Pulmonary artery endothelial cell (primary cell): ENCODE measurements around the gene HIF1A. TPM values are rescaled to one million over a fixed set of nuclear protein-coding genes. Genes with fewer than 3 reads are reported as not detected.

Source experiments
- DNase-seq: peaks from one replicate; pipeline ENCODE4 v3.0.0-alpha.2; 2011; ENCODE audit warnings: low read depth, low spot score
- total RNA-seq: library from RNA; depleted of rRNA; stranded (reverse); fragments of >200 nt; gene quantifications from 2 replicates; pipeline ENCODE4 v1.2.3, GENCODE V29; 2014

Gene HIF1A
- total RNA-seq, 1 donor from 2014 or later, result 119 TPM

DNA sequence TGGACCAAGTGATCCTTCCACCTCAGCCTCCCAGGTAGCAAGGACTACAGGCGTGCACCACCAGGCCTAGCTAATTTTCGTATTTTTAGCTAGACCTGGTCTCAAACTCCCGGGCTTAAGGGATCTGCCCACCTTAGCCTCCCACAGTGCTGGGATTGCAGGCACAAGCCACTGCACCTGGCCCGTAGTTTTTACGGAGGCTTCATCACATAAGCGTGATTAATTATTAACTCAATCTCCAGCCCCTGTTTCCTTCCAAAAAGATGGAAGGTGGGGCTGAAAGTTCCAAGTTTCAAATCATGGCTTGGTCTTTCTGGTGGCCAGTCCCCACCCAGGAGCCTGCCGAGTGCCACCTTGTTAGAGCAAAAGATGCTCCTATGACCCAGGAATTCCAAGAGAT, 22.5 kb upstream of the HIF1A start:
- DNase-seq, result no peak

DNA sequence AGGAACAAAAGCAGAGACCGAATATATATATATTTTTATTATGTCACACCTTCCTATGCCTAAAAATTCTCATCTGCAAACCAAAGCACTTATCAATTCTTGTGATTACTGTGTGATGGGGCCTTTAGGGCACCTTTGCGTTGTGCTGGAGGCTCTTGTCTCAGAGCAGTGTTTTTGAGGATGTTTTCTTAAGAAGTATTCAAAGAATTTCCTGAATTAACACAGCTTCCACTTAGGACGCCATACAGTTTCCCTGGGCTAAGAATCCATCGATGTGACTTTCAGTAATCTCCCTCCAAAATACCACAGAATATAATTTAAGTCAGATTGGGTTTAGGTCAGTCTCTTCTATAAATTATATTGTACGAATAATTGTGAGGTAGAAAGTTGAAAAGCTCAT, 22.0 kb upstream of the HIF1A start:
- DNase-seq, result no peak

DNA sequence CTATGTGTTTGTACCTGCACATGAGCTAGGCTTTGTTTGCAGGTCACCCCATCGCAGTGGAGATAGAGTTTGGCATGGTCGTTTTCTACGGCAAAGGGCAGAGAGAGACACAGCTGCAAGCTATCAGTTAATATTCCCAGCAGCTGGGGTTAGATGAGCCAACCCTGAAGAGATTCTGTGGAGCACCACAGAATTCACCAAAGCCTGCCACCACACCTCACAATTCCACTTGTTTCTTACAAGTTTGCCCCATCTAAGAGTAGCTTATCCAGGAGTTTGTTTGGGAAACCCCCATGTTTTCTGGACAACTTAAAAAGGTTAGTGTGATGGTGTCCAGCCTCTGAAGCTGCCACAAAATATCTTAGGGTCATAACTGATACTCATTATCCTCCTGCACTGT, 20.0 kb upstream of the HIF1A start:
- no peak for DNase-seq

DNA sequence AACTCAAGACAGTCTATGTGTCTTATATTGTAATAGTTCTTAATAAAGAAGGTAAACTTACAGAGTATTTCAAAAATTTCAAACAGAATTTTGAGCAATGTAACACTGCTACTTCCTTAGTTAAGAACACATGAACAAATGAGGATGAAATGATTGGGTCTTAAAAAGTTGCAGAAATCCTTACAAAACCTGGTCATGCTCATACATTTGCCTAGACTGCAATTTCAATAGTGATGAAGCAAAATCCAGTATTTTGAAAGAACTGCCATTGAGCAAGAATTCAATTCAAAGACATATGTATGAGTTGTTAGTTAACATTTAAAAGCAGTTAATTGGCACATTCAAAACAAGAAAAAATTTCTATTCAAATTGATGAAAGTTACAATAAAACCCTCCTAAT, 17.8 kb upstream of the HIF1A start:
- no peak for DNase-seq

DNA sequence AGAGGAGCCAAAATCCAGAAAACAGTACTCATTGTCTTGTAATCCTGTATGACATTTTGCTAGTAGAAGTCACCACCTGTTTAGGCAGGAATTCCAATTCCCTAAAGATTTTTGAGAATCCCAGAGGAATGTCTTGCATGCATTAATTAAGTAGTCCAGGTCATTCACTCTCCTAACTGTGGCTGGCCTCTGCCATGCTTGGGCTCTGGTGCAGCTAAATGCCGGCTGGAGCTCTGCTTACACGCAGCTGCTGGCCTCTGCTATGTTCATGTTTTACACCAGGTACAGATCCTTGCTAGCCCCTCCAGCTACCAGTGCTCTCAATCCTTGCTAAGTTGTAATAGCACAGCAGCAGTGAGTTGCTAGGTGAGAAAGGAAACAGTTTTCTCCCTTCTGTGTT, 16.3 kb upstream of the HIF1A start:
- DNase-seq, result no peak

DNA sequence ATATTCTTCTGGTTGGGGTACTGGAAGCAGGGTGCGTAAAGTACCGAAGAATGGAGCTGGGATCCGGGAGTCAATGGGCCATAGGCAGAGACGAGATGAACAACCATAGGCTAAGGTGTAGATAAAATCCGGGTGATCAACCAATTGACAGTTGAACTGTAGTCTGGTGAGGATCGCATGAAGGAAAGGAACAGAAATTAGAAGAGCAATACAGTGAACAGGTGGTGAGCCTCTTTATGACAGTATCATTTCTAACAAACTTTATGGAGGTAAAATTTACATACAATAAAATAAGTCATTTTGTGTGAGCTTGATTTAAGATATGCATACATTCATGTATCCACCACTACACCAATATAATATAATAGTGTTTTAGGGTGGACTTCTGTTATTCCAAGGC, 13.9 kb upstream of the HIF1A start:
- DNase-seq, result no peak

DNA sequence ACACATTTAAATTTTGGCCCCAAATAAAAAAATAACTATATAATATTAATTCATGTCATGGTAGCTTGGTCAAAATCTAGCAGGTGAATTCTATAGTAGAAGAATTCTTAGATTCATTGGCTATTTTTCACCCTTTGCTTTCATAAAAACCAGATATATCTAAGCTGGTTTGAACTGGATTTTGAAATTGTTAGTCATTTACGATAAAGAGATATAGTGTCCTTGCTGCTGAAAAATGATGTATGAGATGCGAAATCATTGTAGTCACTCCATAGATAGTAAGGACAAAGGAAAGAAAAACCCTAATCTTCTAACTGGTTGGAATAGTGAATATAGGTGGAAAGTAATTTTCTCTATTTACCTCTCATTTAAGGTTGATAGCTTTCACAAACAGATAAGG, 12.2 kb upstream of the HIF1A start:
- no peak for DNase-seq

DNA sequence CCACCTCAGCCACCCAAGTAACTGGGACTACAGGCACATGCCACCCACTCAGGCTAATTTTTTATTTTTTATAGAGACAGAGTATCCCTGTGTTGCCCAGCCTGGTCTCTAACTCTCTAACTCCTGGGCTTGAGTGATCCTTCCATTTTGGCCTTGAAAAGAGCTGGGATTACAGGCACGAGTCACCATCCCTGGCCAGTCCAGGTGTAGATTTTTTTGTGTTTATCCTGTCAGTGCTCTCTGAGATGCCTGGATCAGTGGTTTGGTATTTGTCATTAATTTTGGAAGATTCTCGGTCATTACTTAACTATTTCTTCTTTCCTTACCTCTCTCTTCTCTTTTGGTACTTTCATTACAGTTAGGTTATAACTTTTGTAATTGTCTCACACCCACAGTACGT, 5.3 kb upstream of the HIF1A start:
- DNase-seq, result no peak

DNA sequence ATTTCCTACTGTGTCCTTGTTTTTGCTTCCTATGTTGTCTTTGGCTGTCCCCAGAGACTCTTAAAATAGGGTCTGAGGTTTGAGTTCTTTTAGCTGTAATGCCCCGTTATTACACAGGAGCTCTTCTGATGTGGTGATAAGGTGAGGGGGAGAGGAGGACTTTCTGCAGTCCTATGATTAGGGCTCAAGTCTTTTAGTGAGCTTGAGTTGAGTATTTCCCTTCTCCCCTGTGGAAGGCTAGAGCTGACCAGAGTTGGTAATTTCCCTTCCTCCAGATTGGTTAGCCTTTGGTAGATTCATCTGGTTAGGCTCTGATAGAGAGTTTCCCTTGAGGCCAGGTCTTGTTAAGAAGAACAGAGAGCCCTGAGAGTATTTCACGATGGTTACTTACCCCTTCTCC, 4.3 kb upstream of the HIF1A start:
- no peak for DNase-seq

DNA sequence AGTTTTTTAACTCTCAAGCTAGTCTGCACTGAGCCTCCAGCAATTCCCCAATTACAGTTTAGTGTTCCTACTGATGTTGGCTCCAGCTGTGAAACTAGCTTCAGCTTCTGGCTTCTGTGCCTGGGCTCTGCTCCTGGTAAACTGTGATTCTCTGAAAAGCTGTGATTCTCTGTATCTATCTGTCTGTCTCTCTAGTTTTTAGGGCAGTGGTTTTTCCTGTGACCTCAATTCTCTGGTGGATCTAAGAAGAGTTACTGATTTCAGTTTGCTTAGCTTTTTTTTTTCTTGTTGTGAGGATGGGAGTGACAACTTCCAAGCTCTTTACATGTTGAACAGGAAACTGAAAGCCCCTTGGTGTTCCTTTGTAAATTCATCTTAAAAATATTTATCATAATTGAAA, 3.8 kb upstream of the HIF1A start:
- no peak for DNase-seq

DNA sequence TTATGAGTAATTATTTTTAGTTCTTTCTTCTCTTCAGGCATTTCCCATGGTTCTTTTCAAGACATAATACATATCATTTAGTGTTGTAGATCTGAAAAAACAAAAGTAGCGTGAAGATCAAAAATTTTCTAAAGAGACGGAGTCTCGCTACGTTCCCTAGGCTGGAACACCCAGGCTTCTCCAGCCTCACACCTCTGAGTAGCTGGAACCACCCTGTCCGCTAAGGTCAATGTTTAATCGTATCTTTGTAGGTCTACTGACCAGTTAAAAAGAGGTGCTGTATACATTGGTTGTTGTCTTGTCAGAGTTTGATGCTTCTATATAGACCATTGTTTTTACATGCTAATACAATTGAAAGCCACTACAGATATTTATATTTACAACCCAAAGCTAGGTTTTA, 1.3 kb upstream of the HIF1A start:
- no peak for DNase-seq

DNA sequence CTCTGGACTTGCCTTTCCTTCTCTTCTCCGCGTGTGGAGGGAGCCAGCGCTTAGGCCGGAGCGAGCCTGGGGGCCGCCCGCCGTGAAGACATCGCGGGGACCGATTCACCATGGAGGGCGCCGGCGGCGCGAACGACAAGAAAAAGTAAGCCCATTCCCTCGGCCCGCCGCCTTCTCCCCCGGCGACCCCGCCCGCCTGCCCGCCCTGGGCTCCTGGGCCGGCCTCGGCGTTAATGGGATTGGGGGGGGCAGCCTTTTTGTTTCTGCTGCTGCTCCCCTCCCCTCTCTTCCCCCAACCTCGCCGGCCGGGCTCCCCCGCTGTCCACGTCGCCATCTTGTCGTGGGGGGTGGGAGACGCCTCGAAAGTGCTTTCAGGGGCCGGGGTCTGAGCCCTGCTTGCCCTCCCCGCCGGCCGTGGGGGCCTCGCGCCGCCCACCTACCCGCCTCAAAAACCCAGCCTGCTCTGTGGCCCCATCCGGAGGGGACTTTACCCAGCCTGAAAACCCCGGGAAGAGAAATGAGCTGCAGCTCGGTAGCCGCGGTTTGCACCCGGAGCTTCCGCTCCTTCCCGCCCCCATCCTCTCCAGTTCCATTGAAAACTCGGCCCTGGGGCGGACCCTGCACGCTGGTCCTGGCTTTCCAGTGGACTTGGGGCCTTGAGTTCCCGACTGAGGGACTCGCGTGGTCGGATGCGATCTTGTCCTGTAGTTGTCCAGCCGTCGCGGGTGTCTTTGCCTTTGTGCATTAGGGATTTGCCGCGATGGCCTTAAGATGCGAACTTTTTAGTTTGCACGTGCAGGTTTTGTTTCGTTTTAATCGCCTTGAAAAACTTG, 598 bp downstream of the HIF1A start:
- DNase-seq, result no peak

DNA sequence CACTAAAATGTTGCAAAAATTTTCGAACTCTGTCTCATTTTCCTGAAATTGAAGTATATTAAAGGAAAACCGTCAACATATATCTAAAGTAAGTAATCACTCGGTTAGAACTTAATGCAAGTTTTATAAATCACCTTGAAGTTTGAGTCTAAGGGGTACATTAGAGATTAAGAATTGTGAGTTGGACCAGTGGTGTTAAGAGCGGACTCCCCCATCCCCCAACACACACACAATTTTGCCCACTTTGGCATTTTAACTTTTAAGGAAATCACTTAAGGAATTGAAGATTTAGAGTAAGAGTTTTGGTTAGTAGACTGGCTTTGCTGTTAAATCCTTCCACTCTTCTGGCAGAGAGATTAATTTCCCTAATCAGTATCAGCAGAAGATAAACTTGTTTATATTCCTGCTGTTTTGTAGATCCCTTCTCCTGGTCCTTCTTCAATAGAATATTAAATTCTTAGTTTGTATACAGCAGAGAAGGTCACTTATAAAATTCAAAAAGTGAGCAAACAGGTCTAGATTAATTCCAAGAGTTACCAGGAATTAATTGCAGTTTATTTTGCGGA, 1.5 kb downstream of the HIF1A start:
- DNase-seq, result no peak

DNA sequence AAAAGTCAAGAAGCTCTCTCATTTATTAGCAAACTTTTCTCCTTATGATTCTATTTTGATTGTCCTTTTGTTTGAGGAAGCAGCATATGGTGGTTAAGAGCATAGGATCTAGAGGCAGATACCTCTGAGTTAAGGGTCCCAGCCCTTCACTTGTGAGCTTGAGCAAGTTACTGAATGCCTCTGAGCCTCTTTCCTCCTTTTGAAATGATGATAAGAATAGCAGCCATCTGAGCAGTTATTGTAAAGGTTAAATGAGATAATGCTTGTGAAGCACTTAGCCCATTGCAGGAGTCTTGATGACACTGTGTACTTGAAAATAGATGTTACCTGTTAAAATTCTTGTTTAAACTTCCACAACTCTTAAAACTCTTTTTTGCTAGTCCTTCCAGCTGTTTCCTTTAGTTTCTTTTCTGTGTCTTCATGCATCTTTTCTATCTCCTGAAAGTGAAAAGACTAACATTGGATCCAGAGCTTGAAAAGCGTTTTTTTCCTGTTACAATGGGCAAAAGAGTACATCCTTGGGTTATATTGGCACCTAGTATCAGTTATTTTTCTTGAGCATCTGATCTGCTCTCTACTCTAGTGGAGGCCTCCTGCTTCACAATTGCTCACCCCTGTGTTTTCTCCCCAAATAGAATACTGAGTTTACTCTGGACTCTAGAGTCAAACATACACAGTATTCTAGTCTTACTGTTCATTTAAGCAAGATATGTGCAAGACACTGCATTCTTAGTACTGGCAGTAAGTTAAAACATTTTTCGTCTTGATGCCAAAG, 3.1 kb downstream of the HIF1A start:
- DNase-seq, result no peak

DNA sequence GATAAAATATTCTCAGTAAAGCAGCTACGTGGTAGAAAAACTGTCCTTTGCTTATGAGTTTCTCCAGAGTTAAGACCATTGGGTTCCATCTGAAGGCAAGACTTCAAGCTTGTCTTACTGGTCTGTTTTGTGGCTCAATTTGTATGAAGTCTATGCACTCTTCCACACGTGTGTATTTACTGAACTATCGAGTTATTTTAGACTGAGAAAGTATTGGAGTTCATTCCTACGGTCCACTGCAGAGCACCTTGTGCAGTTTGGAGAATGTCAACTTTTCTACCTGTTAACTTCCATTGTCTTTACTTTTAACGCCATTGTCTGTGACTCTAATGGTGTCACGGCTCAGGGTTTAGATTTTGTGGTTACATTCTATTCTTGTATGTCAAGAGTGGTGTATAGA, 3.7 kb downstream of the HIF1A start:
- no peak for DNase-seq

DNA sequence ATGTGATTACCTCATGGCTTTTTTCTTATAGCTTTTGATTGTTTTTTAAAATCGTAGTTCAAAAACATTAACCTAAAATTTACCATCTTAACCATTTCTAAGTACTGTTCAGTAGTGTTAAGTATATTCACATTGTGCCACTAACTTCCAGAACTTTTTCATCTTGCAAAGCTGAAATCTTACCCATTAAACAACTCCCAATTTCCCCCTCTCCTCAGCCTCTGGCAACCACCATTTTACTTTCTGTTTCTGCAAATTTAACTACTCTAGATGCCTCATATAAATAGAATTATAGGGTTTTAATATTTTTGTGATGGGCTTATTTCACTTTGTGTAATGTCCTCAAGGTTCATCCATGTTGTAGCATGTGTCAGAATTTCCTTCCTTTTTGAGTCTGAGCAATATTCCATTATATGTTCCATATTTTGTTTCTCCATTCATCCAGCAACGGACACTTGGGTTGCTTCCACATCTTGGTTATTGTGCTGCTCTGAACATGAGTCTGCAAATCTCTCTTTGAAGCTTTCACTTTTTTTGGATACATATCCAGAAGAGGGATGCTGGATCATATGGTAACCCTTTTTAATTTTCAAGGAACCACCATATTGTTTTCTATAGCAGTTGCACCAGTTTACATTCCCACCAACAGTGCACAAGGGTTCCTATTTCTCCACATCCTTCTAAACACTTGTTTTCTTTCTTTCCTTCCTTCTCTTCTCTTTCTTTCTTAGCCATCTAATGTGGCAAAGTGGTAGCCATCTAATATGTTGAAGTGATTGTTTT, 5.0 kb downstream of the HIF1A start:
- DNase-seq, result no peak

DNA sequence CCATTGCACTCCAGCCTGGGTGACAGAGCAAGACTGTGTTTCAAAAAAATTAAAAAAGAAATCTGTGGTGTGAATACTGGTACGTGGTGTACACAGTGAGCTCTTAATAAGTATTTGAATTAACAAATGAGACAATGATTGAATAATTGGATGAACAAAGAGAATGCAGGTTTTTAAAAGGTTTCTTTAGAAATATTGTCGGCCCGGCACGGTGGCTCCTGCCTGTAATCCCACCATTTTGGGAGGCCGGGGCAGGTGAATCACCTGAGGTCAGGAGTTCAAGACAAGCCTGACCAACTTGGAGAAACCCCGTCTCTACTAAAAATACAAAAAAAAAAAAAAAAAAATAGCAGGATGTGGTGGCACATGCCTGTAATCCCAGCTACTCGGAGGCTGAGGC, 6.6 kb downstream of the HIF1A start:
- DNase-seq, result no peak

DNA sequence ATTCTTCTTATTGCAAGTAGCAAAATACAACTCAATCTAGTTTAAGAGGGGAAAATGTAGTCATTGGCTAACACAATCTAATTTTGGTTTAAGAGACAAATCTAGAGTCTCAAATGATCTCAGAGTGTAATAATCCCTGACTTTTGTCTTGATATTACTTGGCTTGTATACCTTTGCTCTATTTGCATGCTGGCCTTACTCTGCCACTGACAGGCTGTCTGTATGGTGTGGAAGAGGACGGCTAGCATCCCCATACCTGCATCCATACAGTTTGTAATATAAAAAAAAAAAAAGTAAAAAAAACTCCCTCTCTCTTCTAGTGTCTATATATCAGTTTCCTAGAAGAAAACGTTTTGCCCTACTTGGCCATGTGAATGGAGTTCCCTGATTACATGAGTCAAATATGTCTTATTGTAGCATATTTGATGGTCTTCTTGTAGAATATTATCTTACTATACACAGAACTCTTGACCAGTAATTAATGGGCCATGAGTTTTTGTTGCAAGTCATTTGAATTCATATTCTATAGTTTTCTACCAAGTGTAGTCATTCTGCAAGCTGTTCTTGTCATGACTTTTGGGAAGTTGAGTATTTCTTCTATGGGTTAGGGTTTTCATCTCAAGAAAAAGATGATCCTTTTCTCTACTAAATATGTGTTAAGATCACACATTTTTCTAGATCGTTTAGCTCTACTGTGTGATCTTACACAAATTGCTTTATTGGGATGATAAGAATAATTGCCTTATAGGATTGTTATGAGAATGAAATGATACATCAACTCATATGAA, 8.2 kb downstream of the HIF1A start:
- no peak for DNase-seq

DNA sequence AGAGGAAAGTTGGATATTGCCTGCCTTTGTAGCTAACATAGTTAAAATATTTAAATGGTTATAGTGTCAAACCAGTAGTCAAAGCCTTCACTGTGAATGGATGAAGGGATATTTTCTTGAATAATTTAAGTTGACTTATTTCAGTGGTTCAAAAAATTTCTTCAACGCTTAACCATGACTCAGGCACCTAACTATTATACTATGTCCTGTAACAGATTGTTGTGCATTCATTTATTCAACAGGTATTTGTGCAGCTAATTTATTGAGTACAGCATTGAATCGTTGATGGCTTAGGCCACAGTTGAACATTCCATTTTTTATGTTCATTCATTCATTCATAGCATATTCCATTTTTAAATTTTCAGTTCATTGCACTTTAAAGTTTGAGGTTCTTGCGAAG, 9.2 kb downstream of the HIF1A start:
- DNase-seq, result no peak

DNA sequence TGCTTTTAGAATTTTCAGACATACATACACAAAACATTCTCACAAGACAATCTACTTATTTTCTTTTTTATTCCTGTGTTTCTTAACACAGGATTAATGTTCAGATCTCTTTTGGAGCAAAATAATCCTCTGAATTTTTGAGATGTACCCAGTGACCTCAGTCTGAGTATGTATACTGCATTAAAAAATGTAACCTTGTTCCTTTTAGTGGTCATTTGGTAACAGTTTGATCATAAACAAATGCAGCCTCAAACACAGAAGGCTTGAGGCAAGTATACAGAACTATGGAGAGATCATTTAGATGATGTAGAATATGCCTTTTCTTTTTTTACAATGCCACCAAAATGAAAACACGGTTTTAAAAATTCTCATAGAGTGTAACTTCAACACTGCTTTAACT, 9.7 kb downstream of the HIF1A start:
- no peak for DNase-seq

DNA sequence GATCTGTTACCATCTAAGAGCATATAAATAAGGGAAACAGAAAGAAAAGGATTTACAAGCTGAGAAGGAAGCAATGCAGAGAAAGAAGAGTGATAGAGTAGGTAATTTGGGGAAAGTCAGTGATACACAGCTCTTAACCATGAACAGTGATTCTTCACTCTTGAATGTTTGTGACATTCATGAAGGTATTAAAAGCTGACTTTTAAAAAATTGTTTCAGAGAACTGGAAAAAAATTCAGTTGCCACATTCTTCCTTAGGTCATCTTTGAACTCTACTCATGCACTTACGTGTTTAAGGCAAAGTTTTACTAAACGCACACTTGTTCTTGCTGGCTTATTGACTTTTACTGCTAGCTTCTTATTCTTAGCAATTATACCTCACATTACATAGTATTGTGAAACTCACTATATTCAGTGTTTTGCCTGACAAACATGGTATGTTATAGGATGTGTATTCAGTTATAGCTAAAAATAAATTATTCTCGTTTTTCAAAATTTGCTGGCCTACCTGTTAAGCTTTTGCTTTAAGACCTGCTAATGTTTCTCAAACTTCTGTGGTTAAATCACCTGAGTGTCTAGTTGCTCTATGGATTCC, 10.9 kb downstream of the HIF1A start:
- no peak for DNase-seq
